Right renal cortex interstitium (tissue), 3 donors: ENCODE data around the gene CPSF4. TPM values are rescaled to one million over a fixed set of nuclear protein-coding genes. Genes with fewer than 3 reads are reported as not detected.

Experiments used
- DNase-seq, 3 donors: peaks; one replicate each; pipeline ENCODE4 v3.0.0-alpha.2; 2013; ENCODE audit warnings: low read depth in 3 of 3, low spot score in 2 of 3
- polyA plus RNA-seq, 3 donors: library from polyadenylated mRNA; unstranded; fragments of 120-200 nt; gene quantifications; one replicate each; pipeline ENCODE4 v1.2.1, GENCODE V29; 2013; ENCODE audit not compliant: insufficient read length in 3 of 3

The CPSF4 gene
- polyA plus RNA-seq, 3 donors, result 26.8 to 27.8 (median 26.9) TPM

DNA sequence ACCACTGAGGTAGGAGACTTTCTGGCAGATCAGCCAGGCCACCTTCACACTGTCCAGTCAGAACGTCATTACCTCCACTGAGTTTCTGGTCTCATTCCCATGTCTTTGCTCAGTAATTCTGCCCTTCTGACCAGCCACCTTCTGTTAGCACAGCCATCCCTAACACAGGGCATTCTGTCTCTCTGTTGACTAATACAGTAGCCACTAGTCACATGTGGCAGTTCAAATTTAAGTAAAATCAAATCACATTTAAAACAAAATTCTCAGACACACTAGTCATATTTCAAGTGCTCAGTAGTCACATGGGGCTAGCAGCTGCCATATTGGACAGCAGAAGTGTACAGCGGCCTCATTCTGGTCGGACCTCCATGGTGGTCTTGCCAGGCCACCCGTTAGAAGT is 7.4 kb downstream of the CPSF4 start:
- DNase-seq, result no peak

DNA sequence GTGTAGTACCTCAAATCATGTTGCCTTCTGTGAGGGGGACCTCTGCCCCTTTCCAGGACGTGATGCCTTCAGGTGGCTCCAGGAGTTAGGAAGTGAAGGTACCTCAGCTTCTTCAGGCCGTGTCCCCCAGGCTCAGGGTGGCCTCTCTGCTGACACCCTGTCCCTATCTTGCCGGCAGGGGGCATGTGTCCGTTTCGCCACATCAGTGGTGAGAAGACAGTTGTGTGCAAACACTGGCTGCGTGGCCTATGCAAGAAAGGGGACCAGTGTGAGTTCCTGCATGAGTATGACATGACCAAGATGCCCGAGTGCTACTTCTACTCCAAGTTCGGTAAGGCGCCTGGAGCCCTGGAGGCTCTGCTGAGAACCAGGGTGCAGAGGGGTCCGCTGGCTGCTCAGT is 9.2 kb downstream of the CPSF4 start:
- DNase-seq, result no peak

DNA sequence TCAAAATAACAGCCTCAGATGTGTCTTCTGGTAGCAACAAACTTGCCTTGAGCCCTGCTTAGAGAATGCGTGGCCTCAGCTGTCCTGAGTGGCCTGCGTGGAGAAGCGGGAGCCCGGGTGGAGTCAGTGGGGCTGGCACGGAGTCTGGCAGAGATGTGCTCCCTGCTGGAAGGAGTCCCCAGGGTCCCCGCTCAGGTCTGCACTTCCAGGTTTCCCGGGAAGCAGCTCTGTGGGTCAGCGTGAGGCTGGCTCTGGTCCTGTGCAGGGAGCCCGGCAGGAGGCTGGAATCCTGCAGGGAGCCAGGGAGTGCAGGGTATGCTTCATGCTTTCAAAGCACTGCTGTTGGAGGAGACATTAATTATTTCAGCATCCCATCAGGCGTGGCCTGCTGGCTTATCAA is 10.1 kb downstream of the CPSF4 start:
- DNase-seq, result no peak

DNA sequence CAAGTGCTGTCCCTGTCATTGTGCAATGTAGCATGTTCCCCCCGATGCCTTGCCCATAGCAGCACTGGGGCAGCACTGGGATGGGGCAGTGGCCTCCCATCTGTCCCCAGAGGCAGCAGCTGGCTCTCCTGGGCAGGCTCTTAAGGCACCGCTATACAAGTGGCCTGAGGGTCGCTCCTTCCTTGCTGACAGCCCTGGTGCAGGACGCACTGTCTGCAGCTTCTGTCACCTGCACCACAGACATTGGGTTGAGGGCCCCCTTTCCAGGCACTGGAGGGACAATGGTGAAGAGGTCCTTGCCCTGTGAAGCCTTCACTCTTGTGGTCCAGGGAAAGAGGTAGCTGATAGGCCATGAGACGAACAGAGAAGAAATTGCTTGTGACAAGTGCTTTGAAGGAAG is 10.6 kb downstream of the CPSF4 start:
- no peak for DNase-seq

GRCh38 chr7:99451936-99452335 is 13.2 kb downstream of the CPSF4 start:
- no peak for DNase-seq

GRCh38 chr7:99452541-99452940 is 13.8 kb downstream of the CPSF4 start:
- no peak for DNase-seq

DNA sequence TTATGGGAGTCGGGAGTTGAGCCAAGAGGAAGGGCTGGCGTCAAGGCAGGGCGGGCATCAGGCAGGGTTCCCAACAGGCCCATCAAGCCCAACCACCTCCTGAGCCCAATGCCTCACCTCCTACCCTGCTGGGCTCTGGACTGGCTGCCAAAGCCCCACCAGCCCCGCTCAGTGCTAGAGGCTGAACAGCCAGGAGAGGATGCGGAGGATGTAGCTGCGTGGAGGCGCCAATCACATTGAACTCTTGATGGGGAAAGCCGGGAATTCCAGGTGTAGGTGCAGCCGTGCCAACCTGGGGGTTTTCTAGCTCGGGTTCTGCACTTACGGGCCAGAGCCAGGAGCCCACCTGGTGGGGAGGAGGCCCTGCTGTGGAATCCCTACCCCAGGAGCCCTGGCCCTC is 14.4 kb downstream of the CPSF4 start:
- DNase-seq, result no peak

DNA sequence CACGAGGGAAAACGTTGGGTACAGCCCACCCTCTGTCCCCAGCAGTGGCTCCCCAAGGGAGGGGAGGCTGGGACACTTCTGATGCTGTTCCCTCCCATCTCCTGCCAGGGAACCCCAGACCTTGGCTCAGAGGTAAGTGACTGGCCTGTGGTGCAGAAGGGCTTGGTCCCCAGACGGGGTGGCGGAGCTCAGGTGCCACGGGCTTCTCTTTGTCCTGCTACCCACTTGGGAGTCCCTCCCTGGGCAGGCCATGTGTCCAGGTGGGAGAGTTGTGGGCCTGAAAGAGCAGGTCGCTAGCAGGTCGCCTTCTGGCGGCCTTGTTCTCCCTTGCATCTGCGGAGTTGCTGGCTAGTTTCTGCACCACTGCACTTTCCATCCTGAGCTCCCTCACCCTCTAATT is 17.1 kb downstream of the CPSF4 start:
- DNase-seq, result no peak

DNA sequence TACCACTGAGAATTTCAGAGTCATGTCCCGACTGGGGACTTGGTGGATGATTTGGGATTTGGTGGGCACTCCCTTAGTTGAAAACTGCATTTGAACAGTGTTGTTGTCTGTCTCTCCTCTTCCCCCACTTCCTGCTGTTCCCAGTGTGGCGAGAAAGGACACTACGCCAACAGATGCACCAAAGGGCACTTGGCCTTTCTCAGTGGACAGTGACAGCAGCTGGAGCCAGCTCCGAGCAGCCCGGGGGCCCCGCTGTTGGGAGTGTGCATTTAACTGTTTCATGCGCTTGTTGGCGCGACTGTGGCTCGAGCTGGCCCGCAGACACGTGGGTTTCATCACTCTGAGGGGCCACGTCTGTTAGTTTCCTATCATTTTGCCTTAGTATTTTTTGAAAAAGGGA is 17.5 kb downstream of the CPSF4 start:
- no peak for DNase-seq

DNA sequence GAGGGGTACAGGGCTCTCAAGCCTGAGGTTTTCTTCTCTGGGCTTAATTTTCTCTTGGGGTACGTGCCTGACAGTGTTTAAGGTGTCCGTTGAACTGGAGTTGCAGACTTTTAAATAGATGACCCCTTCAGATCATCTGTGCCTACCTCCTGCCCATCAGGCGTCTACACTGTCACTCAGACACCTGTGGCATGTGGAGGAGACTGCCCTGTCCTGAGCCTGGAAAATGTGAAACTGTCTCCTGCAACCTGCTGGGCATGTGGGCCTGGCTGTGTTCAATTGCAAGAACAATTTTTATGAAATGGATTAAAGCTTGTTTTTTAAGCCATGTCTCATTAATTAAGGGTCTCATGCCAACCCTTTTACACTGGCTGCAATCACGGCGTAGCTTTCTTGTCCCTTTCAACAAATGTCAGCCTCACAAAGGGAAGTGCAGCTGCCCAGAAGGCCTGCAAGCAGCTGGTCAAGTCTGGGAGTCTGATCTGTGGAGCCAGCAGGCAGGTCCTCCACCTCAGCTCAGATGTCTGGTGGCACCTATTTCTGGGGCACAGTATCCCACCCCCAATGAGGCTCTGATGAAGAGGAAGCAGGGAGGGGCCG is 18.4 kb downstream of the CPSF4 start:
- no peak for DNase-seq

- no peak for DNase-seq
These were observed 19.1 kb downstream of the CPSF4 start for GRCh38 chr7:99457650-99458493.

DNA sequence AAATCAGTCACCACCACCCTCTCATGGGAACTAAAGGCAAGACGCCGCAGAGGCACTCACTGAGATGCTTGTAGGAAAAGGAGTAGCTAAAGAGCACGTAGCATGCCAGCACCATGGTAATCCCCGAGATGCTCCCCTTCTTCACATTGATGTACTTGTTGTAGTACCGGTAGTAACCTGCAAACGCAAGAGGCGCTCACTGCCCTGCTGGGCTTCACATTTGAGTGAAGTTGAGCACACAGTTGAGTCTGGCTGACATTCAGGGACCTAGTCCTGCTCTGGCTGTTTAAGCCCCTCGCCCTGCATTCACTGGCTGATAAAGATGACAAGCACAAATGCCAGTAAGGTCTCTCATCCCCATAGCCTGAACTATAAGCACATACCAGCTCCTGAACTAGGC is 20.3 kb downstream of the CPSF4 start:
- DNase-seq, result no peak

- no peak for DNase-seq
These were observed 21.9 kb downstream of the CPSF4 start for GRCh38 chr7:99460651-99461050.

- no peak for DNase-seq
These were observed 22.5 kb downstream of the CPSF4 start for GRCh38 chr7:99461221-99461620.

DNA sequence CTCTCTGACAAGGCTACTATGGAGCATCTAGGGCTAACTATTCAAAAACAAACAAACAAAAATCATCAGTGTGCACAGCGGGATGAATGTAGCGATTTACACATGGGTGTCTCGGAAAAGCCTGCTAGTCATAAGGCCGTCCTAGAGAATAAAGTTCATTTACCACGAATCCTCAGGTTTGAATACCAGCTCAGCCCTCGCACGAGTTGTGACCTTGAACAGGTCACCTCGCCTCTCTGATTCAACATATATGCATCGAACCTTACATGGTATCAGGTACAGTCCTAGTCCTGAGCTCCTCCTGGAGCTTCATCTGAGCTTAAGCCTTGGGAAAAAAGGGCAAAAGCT is 26.7 kb downstream of the CPSF4 start:
- DNase-seq, result no peak

- no peak for DNase-seq
These were observed 29.7 kb downstream of the CPSF4 start for GRCh38 chr7:99468336-99468918.

- DNase-seq, result no peak
These were observed 30.8 kb downstream of the CPSF4 start for GRCh38 chr7:99469381-99470065.

- peak; percentile 84 to 93 (median 90) for DNase-seq
These were observed 34.0 kb downstream of the CPSF4 start, which contains the start of gene ZNF789 for GRCh38 chr7:99472561-99473314. Gene ZNF789 (plus strand): TSS chr7:99472890. CDS start chr7:99476457, 3,567 bp downstream.

DNA sequence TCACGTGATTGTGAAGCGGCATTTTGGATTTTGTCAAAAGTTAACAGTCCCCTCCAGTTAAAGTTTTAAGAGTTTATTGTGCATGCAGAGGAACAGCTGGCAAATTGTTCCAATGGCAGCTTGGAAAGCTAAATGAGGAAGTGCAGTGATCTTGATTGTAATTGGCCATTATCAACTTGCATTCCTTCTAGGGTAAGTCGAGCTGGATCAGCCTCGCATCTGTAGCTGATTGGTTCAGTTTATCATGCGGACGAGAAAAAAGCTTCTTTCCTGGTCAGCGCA is 34.5 kb downstream of the CPSF4 start:
- peak; percentile 10 to 19 (median 16) for DNase-seq

DNA sequence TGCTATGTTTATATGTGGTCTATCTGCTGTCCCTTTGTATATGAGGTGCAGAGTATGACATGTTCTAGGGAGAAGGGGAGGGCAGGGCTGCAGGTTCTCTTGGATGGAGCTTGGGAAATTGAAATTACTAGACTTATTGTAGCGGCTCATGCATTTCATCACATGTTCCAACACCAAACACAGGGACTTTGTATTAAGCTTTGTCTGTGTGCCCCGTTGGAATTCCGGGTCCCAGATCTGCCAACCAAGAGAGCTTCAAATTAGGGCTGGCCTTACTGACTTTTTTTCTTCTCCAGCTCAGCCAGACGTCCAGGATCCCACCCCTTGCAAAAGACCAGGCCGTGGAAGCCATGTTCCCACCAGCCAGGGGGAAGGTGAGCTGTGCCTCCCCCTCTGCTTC is 37.4 kb downstream of the CPSF4 start:
- DNase-seq, result no peak
